GM10266 (cell line): Measurements from ENCODE around the gene HHAT.

Experiments used
- DNase-seq: peaks from one replicate; pipeline ENCODE4 v3.0.0; 2012; ENCODE audit errors: extremely low spot score
- CTCF ChIP-seq: IDR thresholded peaks from 2 replicates; pipeline ENCODE4 v1.5.1; 2012; ENCODE audit warnings: mild to moderate bottlenecking, low read depth; ENCODE audit not compliant: control insufficient read depth, insufficient read depth; ENCODE audit errors: missing control alignments

The HHAT gene

GRCh38 chr1:210478820-210479219 is 150.1 kb downstream of the HHAT start:
- TF ChIP-seq CTCF: no peak
- no peak for DNase-seq

DNA sequence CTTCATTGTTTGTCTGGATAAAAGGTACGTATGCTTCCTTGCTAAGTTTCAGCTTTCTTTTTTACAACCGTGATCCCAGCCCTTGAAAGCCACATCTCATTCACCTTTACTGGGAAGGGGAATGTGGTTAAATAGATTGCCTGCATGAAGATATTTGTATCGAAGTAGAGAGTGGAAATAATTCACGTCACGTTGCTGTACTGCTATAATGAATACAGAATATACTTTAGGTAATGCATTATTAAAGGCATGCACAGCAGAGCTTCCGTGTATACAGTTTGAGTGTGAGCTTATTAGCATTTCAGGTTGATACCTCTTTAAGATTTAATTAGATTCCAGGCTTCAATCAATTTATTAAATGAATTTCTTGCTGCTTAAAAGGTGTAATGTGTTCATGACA is 153.8 kb downstream of the HHAT start:
- DNase-seq: no peak
- TF ChIP-seq CTCF: no peak

GRCh38 chr1:210482945-210483617 is 154.4 kb downstream of the HHAT start:
- DNase-seq: no peak
- no peak for TF ChIP-seq CTCF

- no peak for TF ChIP-seq CTCF
- no peak for DNase-seq
These were observed 155.1 kb downstream of the HHAT start for GRCh38 chr1:210483821-210484220.

DNA sequence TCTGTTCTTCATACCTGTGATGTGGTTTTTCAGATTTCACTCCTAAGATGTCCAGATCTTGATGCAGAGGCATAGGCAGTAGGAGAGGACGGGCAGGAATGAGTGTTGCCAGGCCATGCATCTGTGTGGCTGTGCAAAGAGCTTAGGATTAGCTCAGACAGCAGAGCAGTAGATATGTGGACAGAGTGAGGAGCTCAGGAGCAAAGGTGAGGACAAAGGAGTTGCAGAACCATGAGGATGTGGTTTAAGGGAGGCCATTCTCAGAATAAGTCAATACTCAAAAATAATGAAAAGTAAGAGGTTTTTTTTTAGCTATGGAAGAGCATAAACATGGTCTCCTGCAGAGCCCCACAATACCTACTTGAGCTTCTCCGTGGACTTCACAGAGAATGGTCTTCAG is 158.3 kb downstream of the HHAT start:
- no peak for TF ChIP-seq CTCF
- no peak for DNase-seq

DNA sequence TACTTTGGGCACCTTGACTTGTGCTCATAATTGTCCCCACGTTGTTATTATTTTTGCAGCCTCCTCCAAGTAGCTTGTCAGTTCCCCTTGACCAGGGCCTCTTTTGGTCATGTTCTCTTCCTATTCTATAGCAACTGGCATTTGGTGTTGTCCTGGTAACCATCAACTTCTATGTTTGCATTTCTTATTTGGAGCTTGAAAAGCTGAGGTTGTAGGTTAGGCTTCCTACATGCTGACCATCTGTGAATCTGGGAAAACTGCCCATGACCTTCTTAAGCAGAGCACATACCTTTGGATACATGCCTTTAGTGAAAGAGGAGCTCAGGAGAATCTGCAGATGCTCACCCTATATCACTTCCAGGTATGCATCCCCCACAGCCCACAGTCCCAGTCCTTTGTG is 160.8 kb downstream of the HHAT start:
- TF ChIP-seq CTCF: no peak
- DNase-seq: no peak

GRCh38 chr1:210490781-210491180 is 162.1 kb downstream of the HHAT start:
- no peak for TF ChIP-seq CTCF
- no peak for DNase-seq
